ENCODE results near the gene FBXO3.
"Not testable (repeated sequence)": the region's sequence is repeated elsewhere in the genome, so short reads cannot be mapped to it uniquely, and the experiment has no call there.

The FBXO3 gene, protein sequence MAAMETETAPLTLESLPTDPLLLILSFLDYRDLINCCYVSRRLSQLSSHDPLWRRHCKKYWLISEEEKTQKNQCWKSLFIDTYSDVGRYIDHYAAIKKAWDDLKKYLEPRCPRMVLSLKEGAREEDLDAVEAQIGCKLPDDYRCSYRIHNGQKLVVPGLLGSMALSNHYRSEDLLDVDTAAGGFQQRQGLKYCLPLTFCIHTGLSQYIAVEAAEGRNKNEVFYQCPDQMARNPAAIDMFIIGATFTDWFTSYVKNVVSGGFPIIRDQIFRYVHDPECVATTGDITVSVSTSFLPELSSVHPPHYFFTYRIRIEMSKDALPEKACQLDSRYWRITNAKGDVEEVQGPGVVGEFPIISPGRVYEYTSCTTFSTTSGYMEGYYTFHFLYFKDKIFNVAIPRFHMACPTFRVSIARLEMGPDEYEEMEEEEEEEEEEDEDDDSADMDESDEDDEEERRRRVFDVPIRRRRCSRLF

DNA sequence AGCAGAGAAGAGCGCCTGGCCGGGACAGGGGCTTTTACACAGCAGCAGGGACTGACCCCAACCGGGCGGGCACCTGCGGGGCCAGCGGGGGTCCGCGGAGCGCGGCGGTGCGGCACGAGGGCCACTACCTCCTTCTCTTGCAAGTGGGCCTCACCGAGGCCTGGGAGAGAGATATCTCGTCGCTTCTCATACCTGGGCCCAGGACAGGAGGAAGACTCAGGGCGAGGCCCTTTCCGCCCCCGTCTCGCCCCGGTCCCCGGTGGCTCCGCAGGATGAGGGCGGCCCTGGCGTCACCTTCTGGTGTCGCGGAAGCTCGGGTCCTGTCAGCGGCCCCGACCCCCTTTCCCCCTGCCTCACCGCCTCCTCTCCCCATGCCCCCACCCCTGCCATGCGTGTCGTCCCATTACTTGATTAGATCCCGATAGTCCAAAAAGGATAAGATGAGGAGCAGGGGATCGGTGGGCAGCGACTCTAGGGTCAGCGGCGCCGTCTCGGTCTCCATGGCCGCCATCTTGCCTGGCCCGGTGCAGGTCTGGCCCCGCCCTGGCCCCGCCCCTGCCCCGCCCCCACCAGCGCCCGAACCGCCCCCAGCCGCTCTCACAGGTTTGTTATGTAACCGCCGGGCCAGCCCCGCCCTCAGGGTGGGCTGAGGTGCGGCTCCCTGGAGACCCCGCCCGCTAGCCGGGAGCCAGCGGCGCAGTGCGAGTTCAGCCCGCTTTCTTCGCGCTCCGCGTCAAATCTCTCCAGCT lies at the start of gene FBXO3:
Gene FBXO3 (minus strand): TSS at position 534 of the 749 bp plus-strand sequence. CDS start 23 bp downstream, at position 511.
- DNase-seq, result peak; percentile 85 to 88

DNA sequence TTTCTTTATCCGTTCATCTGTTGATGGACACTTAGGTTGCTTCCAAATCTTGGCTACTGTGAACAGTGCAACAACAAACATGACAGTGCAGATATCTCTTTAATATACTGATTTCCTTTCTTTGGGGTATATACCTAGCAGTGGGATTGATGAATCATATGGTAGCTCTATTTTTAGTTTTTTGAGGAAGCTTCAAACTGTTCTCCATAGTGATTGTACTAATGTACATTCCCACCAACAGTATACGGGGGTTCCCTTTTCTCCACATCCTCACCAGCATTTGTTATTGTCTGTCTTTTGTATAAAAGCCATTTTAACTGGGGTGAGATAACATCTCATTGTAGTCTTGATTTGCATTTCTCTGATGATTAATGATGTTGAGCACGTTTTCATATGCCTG lies 48.7 kb upstream of the FBXO3 start:
- DNase-seq, result not testable (repeated sequence)

DNA sequence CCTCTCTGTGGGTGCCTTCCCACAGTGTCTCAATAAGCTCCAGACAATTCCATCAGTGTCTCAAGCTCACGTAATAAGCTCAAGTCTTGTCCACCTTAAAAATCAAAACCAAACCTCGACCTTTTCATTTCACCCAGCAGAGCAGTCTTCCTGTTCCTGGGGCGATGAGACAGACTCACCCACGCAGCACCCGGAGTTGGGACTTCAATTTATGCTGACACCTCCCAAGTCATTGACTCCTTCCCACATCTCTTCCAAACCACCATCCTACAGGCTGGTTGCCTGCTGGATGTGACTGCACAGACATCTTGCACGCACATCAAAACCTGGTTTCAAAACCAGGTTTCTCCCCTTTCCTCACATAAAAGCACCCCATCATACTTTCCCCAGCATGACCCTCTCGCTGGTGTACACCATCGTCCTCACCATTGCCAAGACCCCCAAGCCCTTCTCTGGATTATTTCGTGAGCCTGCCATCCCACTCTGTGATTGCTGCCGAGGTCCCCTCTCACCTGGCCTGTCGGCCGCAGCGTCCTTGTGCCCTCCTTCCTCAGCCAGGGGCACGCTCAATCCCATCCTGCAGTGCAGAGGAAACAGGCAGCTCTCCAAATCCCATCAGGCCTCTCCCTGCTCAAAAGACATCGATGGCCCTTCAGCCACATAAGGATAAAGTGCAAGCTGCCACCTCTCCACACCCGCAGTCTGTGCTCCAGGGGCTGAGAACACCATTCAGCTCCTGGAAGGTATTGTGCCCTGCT lies 45.1 kb upstream of the FBXO3 start:
- DNase-seq, result no peak

DNA sequence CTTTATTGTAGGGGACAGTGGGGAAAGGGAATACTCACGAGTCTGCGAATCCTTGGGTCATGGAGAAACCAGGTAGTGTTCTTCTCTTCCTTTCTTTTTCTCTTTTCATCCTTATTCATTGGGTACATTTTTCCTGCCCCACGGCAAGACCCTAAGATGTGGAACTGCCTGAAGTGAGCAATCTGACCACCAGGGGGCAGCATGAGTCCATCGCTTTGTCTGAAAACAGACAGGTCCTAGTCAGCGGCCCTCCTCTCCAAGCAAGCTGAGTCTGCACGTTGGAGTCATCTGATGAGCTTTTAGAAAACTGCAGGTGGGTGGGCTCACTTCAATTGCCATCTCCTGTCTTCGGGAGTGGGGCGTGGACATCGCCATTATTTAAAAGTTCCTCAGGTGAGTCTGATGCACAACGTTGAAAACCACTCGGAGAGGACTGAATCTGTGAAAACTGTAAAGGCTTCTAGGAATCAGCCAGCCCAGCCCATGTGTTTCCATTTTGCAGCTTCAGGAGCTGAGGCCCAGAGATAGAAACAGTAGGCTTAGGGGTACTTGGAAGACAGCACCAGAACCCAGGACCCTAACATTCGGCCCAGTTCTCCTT lies 34.0 kb upstream of the FBXO3 start:
- peak; percentile 77 to 92 for DNase-seq

DNA sequence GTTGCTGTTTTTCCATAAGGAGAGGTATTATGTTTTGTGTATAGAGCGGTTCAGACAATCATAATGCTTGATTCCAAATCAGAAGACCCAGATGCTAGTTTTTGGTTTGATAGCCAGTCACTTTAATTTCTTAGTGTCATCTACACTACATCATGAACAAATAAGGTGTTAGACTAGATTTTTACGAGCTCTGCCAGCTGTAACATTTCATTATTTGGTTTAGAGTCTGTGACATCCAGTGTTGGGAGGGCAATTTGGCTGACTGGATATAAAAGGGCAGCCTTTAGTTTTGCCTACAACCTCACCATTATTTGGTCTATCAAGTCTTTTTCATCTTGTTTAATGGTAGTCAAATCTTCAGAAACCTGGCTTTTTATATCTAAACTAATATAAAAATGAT lies 30.2 kb upstream of the FBXO3 start:
- DNase-seq, result no peak

DNA sequence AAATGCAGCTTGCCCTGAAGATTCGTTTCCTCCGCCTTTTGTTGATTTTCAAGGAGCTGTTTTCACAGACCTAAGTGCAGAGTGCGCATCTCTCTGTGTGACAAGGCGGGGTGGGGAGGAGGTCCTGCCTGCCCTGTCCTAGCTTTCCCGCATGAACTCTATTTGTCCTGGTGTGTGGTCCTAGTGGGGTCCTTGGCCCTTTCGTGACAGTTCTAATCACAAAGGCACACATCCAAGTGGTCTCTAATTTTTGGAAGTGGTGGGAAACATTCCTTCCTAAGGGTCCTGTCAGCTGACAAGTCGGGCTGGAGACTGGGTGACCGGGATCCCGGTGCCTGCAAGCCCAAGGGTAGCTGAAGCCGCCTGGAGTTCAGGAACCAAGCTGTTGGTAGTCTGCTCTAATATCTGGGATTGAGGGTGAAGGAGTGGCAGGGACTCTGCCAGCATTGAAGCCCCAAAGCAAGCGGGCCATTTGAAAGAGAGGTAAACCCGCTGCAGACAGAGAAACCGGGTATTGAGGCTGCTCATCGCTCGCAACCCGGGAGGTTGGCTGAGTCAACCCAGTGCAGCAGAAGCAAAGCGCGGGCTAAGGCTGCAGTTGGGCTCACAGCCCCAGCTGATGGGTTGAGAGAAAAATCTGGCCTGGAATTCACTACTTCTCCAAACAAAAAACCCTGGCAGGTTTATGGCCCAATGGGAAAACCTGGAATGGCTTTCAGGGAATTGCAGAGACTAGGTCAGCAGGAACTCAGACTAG lies 28.1 kb upstream of the FBXO3 start:
- DNase-seq, result no peak

DNA sequence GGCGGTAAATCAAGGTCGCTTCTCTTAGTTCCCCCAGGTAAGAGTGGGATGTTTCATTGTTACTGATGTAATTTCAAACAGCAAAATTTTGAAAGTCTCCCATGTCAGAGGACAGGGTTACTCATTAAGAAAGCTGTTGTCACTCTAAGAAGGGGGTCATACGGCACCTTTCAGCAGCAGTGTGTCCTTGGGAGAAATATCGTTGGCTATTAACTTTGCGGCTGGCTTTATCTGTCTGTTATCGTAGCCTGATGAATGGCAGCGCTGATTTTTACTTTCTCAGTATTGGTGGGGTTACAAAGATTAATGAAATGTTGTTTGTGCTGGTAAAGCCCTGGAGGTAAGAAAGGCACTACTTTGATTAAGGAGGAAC lies 27.5 kb upstream of the FBXO3 start:
- DNase-seq, result no peak

DNA sequence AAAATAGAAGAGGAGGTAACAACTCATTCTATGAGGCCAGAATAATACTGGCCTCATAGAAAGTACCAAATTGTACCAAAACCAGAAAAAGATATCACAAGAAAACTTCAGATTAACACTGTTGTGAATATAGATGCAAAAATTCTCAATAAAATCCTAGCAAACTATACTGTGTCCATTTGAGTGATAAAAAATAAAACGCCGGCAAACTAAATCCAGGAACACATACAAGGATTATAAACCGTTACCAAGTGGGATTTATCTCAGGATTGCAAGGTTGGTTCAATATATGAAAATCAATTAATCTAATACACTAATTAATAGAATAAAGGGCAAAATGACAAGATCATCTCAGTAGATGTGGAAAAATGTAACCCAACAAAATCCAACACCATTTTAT lies 23.6 kb upstream of the FBXO3 start:
- no peak for DNase-seq

DNA sequence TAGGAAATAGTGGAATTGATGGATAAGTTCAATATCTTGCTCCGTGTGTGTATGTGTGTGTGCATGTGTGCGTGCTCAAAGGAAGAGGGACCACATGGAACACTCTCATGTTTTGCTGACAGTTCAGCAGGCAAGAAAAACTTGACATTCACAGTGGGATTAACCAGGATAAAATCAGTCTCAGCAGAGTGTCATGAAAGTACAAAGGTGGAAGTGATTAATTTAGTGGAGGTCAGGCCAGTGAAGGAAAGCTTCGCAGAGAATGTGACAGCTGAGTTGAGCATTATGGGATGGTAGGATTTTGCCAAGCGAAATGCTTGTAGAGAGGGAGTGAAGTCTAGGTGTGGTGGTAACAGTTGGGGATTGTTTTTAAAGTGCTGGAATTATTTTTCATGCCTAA lies 15.7 kb upstream of the FBXO3 start:
- DNase-seq, result no peak

DNA sequence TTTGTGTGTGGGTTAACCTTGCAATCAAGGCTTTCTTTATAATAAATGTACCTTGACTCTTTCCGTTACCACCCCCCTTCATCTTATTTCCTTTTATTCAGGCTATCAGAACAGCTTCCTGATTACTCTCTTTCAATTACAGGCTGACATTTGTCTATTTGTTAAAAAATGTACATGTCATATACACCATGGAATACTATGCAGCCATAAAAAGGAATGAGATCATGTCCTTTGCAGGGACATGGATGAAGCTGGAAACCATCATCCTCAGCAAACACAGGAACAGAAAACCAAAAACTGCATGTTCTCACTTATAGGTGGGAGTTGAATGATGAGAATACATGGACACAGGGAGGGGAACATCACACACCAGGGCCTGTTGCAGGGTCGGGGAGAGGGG lies 13.8 kb upstream of the FBXO3 start:
- DNase-seq, result not testable (repeated sequence)

DNA sequence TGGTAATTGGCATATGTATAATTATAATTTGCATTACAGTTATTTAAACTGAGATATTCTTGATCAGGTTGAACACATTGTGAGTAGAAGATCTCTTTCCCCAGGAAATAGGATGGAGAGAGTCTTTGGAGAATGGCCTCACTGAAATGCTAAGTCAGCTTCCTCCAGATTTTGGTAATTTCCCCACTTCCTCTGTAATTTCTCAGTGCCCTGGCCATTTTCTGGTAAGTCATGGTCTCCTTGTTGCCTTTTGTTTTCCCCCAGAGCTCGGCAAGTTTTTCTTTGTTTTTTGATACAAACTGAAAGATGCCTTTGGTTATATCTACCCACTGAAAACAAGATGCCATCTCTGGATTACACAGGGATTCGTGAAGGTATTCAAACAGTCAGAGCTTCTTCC lies 12.8 kb upstream of the FBXO3 start:
- no peak for DNase-seq

DNA sequence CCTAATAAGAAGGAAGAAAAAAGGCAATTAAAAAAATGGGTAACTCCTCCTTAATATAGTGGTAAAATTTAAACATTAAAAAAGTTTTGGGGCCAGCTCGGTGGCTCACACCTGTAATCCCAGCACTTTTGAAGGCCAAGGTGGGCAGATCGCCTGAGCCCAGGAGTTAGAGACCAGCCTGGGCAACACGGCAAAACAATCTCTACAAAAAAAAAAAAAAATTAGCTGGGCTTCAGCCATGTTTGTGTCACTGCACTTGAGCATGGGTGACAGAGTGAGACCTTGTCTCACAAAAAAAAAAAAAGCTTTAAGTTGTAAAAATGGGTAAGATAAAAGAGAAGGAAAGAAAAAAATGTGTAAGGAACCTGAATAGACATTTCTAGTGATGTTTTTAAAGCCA lies 11.3 kb upstream of the FBXO3 start:
- no peak for DNase-seq

DNA sequence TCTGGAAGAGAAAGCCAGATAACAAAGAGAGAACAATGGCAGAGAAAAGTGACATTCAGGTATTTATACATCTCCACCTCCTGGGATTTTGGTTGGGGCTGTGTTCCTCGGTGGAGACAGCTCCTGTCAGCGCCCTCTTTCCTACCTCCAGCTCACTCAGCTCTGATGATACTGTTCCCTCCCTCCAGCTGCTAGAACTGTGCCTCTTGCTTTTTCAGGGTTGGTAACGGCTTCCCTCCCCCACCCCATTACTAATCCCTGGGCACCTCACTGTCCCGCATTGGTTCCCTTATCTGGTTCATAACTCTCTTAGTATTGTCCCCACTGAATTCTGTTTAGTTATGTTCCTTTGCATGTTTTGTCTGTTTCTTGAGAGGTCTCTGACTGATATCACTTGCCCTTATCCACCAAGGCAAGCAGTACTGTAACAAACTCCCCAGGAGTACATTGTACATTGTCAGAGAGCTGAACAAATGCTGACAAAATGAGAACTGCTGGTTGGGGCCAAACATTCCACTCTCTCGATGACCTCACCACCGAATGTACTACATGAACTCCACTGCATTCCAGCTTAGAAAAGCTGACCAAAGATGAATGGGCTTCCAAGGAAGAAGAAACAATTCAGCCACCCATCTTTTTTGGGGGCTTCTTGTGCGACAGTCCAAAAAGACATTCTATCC lies 5.7 kb upstream of the FBXO3 start:
- DNase-seq, result no peak

DNA sequence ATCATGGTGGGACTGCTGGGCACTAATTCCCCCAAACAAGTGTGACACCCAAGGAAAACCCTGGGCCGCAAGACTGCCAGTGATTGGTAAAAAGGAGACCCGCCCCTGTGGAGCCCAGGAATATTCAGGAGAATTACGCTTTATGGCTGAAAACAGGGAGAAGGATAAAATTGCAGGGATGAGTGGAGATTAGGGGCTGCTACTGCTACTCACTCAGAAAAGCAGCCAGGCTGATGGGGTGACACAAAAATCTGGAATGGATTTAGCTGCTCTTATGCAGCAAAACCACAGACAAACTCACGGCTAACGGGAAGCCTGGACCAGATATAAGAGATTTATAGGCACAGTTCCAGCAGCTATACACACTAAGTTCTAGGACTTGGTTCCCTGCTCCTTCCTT lies 4.4 kb upstream of the FBXO3 start:
- DNase-seq, result no peak

DNA sequence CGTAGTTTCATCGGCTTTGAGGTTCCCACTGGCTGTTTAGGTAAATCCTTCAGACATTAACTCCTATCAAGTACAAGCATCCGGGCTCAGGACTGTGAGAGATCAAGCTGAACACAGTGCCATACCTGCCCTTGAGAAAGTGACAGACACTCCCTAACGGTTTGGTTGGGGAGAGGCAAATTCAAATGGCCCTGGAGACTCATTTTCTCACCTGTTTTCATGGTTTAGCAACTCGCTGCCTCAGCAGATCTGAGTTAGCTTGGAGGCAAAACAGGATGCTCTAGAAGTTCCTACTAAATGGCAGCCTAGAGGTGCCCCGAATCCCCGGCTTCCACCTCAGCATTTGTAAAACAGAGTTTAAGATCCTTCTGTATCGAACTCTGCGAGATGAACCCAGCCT lies 3.6 kb upstream of the FBXO3 start:
- no peak for DNase-seq

DNA sequence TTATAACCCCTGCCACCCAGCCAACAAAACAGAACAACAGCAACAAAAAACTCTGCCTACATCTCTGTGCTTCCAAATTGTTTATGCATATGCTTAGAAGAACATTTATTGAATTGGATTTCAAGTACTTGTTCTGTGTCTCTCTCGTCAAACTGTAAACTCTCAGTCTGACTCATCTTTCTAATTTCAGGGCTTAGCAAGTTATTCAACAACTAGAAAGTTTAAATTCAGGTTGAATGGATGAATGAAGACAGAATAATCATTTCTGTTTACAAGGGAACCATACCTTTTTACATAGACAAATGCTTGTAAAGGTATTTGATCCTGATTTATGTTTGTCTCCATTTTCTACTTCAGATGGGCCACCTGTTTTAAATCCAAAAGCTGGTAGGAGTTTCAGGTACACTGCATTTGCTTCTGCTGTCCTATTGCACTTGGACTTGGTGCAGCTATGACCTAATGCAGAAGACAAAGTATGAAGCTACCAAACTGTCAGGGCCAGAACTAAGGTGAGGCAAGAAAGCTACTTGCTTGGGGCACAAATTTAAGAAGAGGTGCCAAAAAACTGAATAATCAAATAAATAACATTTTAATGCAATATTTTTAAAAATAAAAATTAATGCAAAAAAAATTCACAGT lies 1.6 kb upstream of the FBXO3 start:
- no peak for DNase-seq

DNA sequence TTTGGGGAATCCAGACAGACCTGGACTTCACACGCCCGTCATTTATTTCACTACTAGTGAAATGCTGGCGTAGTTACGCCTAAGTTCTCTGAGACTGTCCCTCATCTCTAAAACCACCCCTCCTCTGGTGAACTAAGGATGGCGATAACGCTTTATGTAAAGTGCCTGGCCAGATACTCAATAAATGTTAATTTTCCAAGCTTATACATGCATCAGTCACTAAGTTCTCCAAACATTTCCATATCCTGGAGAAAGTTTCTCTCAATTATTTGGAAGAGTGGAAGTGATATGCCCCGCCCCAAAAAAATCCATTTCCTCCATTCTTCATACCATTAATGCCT lies 1.1 kb upstream of the FBXO3 start:
- DNase-seq, result no peak

DNA sequence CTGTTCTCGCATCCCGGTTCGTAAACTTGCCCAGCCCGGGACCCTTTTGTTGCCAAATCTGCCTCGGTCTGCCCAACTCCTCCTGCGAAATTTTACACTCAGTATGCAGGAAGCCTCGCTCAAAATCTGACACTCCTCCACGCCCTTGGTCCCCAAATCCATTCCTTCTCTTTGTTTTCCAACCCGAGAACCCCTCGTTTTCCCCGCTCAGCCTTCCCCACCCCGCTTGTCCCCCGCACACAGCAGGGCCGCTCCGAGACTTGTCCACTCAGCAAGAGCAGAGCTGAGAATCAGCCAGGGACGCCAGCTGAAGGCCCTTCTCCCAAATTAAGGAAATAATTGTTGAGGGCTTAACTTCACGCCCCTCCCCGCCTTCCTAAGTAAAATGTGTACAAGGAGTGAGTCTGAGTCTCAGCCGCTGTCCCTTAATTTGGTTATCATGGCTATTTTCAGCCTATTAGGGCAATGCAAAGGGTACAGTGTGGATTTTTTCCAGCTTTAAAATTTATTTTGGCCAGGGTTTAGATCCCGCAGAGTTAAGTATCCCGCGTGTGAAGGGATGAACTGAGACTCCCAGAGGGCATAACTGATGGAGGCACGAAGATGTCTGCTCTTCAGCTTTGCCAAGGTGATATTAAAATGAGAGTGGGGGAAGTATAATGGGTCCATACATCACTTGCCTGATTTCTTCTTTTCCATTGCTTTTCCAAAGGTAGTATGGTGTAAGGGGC lies 581 bp upstream of the FBXO3 start:
- no peak for DNase-seq

DNA sequence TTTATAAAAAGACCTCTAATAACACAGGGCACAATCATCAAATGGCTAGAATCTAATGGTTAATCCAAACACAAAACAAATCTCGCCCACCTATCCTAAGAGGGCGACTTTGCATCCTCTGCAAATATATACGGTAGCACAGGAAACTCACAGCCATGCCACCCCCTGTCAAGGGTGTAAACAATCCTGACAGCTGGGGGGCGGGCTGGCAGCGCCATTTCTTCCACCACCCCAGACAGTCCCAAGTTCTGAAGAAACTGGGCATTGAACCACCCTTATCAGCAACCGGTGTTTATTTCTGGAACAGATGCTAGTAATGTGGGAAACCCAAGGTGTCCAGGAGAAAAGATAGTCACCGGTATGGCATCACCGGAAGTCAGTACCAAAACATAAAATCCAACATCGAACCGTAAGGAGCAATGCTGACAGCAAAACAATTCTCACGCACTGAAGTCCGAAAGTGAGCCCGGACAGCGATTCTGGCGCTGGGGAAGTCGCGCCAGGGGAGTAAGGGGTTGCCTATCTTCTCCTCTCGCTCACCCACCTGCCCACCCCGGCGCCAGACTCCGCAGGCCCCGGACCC lies 825 bp downstream of the FBXO3 start:
- DNase-seq, result peak; percentile 14 to 23

DNA sequence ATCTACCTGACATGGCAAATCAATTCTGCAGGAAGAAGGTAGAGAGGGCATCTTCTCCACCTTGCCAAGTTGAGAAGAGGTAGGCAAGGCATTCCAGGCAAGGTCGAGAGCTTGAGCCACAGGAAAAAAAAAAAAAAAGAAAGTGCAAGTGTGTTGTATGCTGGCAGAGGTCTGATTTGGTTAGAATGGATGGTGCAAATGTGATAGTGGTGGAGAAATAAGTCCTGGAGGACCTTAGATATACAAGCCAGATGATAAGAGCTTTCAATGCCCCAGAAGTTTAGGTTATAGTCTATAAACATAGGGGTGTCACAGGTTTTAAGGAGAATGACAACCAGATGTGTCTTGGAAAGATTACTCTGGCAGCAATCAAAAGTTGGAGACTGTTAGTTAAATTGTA lies 1.4 kb downstream of the FBXO3 start:
- no peak for DNase-seq
